Measurements from ENCODE around the gene MAPKAP1. TPM values are rescaled to one million over a fixed set of nuclear protein-coding genes. Genes with fewer than 3 reads are reported as not detected.

Gene MAPKAP1
- total and polyA plus RNA-seq, 2 of the 13 experiments (the other 11 are each of a cell fraction or from before 2014, with no cell fraction given), result 45.0 to 64.3 TPM

GRCh38 chr9:125706651-125707471, at the start of gene MAPKAP1 (continued):
- no peak for TF ChIP-seq SKI (IDR thresholded peaks at IDR 0.05; ENCODE audit: partially characterized antibody)
- no peak for TF ChIP-seq HOXA9 (CRISPR knock-in tag; IDR thresholded peaks at IDR 0.05; ENCODE audit: borderline replicate concordance)
- no peak for TF ChIP-seq REL (CRISPR knock-in tag; conservative IDR thresholded peaks at IDR 0.05)
- TF ChIP-seq GATAD2A (CRISPR knock-in tag; IDR thresholded peaks at IDR 0.05), result 0 out of 2 replicates have a peak, but pooled peaks have one; percentile 21
- TF ChIP-seq YY1 (IDR thresholded peaks at IDR 0.05; ENCODE audit: insufficient read depth, insufficient replicate concordance, low read depth, low read length), result peak; percentile 77
- TF ChIP-seq TFDP1 (CRISPR knock-in tag; IDR thresholded peaks at IDR 0.05; ENCODE audit: borderline replicate concordance), result no peak
- TF ChIP-seq MBNL3 (CRISPR knock-in tag; conservative IDR thresholded peaks at IDR 0.05), result no peak
- no peak for TF ChIP-seq GPBP1L1 (CRISPR knock-in tag; IDR thresholded peaks at IDR 0.05)
- TF ChIP-seq HCFC1 (IDR thresholded peaks at IDR 0.05; ENCODE audit: low read depth, low read length), result peak; percentile 54
- TF ChIP-seq ZNF703 (CRISPR knock-in tag; IDR thresholded peaks at IDR 0.05; ENCODE audit: borderline replicate concordance), result no peak
- no peak for TF ChIP-seq MEF2D (CRISPR knock-in tag; IDR thresholded peaks at IDR 0.05)
- TF ChIP-seq ATRX (CRISPR knock-in tag; IDR thresholded peaks at IDR 0.05; ENCODE audit: borderline replicate concordance), result no peak
- peak; percentile 58; the same call in 1 of the 2 replicates for TF ChIP-seq WIZ (CRISPR knock-in tag; IDR thresholded peaks at IDR 0.05)
- TF ChIP-seq ZNF260 (CRISPR knock-in tag; IDR thresholded peaks at IDR 0.05; ENCODE audit: borderline replicate concordance, low read depth), result no peak
- TF ChIP-seq STAG1 (CRISPR knock-in tag; IDR thresholded peaks at IDR 0.05), result no peak
- no peak for TF ChIP-seq BRD4 (CRISPR knock-in tag; IDR thresholded peaks at IDR 0.05)
- no peak for TF ChIP-seq BRF2 (CRISPR knock-in tag; IDR thresholded peaks at IDR 0.05)
- TF ChIP-seq ZKSCAN1 (IDR thresholded peaks at IDR 0.05; ENCODE audit: low read length), result no peak
- peak; percentile 65; the same call in 1 of the 2 replicates for TF ChIP-seq MYC (CRISPR knock-in tag; IDR thresholded peaks at IDR 0.05; ENCODE audit: borderline replicate concordance)
- TF ChIP-seq TP53 (CRISPR knock-in tag; conservative IDR thresholded peaks at IDR 0.05), result no peak
- no peak for TF ChIP-seq FOXA1 (IDR thresholded peaks at IDR 0.05)
- no peak for TF ChIP-seq FOXA1 (CRISPR knock-in tag; IDR thresholded peaks at IDR 0.05)
- no peak for TF ChIP-seq MTA1 (CRISPR knock-in tag; IDR thresholded peaks at IDR 0.05; ENCODE audit: borderline replicate concordance)
- TF ChIP-seq MXD3 (CRISPR knock-in tag; IDR thresholded peaks at IDR 0.05), result peak; percentile 77; the same call in 1 of the 2 replicates
- no peak for TF ChIP-seq ZNF282 (IDR thresholded peaks at IDR 0.05; ENCODE audit: partially characterized antibody)
- no peak for TF ChIP-seq RCOR2 (CRISPR knock-in tag; IDR thresholded peaks at IDR 0.05)
- peak; percentile 97 for TF ChIP-seq RBFOX2 (IDR thresholded peaks at IDR 0.05; ENCODE audit: low read depth, low read length)
- no peak for TF ChIP-seq CEBPB (IDR thresholded peaks at IDR 0.05; ENCODE audit: borderline replicate concordance, low read depth, low read length)
- no peak for TF ChIP-seq ZNF7 (CRISPR knock-in tag; IDR thresholded peaks at IDR 0.05)

Data from HepG2 (cell line).